Spleen (tissue), 7 donors: ENCODE results near the gene MTG2.

ENCODE experiments used
- POLR2A ChIP-seq, 3 donors: fragments of 450-650 bp; IDR thresholded peaks; one replicate each; pipeline ENCODE4 v1.5.1; 2017; ENCODE audit warnings: antibody characterized with exemption in 3 of 3, mild to moderate bottlenecking in 1 of 3
- POLR2AphosphoS5 ChIP-seq, 3 donors: sonication (generic); formaldehyde crosslinking; IDR thresholded peaks; one replicate each; pipeline ENCODE4 v1.5.1; 2017; ENCODE audit warnings: antibody characterized with exemption in 3 of 3
- TF ChIP-seq, protein P1 (sequence below), 11 experiments: fragments of 200-600 bp in 7 of 11; fragments of 450-650 bp in 4 of 11; sonication (generic) in 4 of 11; IDR thresholded peaks in 8 of 11; conservative IDR thresholded peaks in 3 of 11; 1 replicate in 7 of 11; 2 replicates in 4 of 11; pipeline versions ENCODE4 v1.4.0 to v1.8.0; 2016 to 2021; ENCODE audit warnings: antibody characterized with exemption in 11 of 11, inconsistent platforms in 4 of 11, mild to moderate bottlenecking in 1 of 11
- donor health status: DM: no; HTN: no; CAD: no; lungs with moderate emphysema.
- donor health status: DM: no; HTN: no; CAD: no.
- donor health status: DM: no; HTN: no; CAD: no.

DNA sequence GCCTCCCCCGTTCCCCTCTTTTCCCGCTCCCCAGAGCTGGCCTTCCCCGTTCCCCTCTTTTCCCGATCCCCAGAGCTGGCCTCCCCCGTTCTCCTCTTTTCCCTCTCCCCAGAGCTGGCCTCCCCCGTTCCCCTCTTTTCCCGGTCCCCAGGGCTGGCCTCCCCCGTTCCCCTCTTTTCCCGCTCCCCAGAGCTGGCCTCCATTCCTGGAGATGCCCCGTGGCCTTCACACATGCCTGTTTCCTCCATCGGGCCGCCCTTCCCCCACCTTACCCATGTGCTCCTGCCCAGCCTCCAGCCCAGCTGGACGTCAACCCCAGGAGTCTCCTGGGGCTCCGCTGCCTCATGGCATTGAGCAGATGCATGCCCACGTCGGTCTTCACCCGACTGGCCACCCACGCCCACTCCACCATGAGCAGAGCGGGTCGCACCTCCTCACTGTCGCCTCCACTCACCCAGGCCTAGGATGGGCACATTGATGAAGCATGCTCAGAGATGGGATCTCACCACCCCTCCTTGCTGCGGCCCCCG lies 30.9 kb upstream of the MTG2 start:
- TF ChIP-seq POLR2AphosphoS5 (IDR thresholded peaks at IDR 0.05), result no peak
- TF ChIP-seq, protein P1, sequence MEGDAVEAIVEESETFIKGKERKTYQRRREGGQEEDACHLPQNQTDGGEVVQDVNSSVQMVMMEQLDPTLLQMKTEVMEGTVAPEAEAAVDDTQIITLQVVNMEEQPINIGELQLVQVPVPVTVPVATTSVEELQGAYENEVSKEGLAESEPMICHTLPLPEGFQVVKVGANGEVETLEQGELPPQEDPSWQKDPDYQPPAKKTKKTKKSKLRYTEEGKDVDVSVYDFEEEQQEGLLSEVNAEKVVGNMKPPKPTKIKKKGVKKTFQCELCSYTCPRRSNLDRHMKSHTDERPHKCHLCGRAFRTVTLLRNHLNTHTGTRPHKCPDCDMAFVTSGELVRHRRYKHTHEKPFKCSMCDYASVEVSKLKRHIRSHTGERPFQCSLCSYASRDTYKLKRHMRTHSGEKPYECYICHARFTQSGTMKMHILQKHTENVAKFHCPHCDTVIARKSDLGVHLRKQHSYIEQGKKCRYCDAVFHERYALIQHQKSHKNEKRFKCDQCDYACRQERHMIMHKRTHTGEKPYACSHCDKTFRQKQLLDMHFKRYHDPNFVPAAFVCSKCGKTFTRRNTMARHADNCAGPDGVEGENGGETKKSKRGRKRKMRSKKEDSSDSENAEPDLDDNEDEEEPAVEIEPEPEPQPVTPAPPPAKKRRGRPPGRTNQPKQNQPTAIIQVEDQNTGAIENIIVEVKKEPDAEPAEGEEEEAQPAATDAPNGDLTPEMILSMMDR (IDR thresholded peaks at IDR 0.05 in 8 of 11, conservative IDR thresholded peaks at IDR 0.05 in 3 of 11), result no peak
- TF ChIP-seq POLR2A (IDR thresholded peaks at IDR 0.05), result no peak
